GM18867 (cell line): ENCODE measurements around the gene HDGFL2.
"Not testable (repeated sequence)": the region's sequence is repeated elsewhere in the genome, so short reads cannot be mapped to it uniquely, and the experiment has no call there.

Experiments used
- ATAC-seq: cut with Tn5 transposase; IDR thresholded peaks from one replicate; pipeline ENCODE4 v1.9.1; 2021; ENCODE audit warnings: mild to moderate bottlenecking, moderate library complexity; ENCODE audit not compliant: unreplicated experiment

HDGFL2 gene

GRCh38 chr19:4529924-4530522 lies 57.9 kb downstream of the HDGFL2 start:
- no peak for ATAC-seq

GRCh38 chr19:4531562-4532165 lies 59.6 kb downstream of the HDGFL2 start:
- no peak for ATAC-seq

GRCh38 chr19:4533334-4533733 lies 61.2 kb downstream of the HDGFL2 start:
- ATAC-seq = no peak

GRCh38 chr19:4533835-4534424 lies 61.8 kb downstream of the HDGFL2 start:
- ATAC-seq = no peak

- no peak for ATAC-seq
These were observed 63.0 kb downstream of the HDGFL2 start, which contains the start of gene PLIN5 for GRCh38 chr19:4534836-4535658. TSS of gene PLIN5 (minus strand) at chr19:4535224. CDS start at chr19:4534074, 1,150 bp downstream.

- no peak for ATAC-seq
These were observed 64.7 kb downstream of the HDGFL2 start for GRCh38 chr19:4536798-4537197.

- no peak for ATAC-seq
These were observed 66.0 kb downstream of the HDGFL2 start for GRCh38 chr19:4537953-4538600.

GRCh38 chr19:4538601-4538954 lies 66.5 kb downstream of the HDGFL2 start:
- ATAC-seq = no peak

- ATAC-seq = no peak
These were observed 67.1 kb downstream of the HDGFL2 start for GRCh38 chr19:4539169-4539692.

- ATAC-seq = no peak
These were observed 67.8 kb downstream of the HDGFL2 start, which contains the start of gene LRG1 for GRCh38 chr19:4539693-4540581. TSS of gene LRG1 (minus strand) at chr19:4540036. CDS start at chr19:4540013, 23 bp downstream.

GRCh38 chr19:4541114-4541805 lies 69.2 kb downstream of the HDGFL2 start:
- no peak for ATAC-seq

- not testable (repeated sequence) for ATAC-seq
These were observed 69.7 kb downstream of the HDGFL2 start for GRCh38 chr19:4541806-4542145.

- ATAC-seq = no peak
These were observed 71.1 kb downstream of the HDGFL2 start for GRCh38 chr19:4542896-4543841.

- ATAC-seq = no peak
These were observed 71.9 kb downstream of the HDGFL2 start for GRCh38 chr19:4543842-4544647.

GRCh38 chr19:4547303-4548237 lies 75.5 kb downstream of the HDGFL2 start:
- no peak for ATAC-seq

- no peak for ATAC-seq
These were observed 76.1 kb downstream of the HDGFL2 start for GRCh38 chr19:4548238-4548584.
